Endodermal cell (in vitro differentiated cells): ENCODE data around the gene PALLD. TPM values are rescaled to one million over a fixed set of nuclear protein-coding genes. Genes with fewer than 3 reads are reported as not detected.

Experiments used
- DNase-seq: peaks from one replicate; pipeline ENCODE4 v3.0.0-alpha.2; 2017
- H3K27ac ChIP-seq: 2 replicates; pipeline ENCODE4 v1.5.1; 2013; ENCODE audit warnings: mild to moderate bottlenecking, low read depth, low read length, moderate library complexity
- H3K27me3 ChIP-seq: 2 replicates; pipeline ENCODE4 v1.6.1; 2013; ENCODE audit warnings: mild to moderate bottlenecking, low read length, moderate library complexity; ENCODE audit not compliant: insufficient read depth, control insufficient read depth, poor library complexity, severe bottlenecking
- H3K36me3 ChIP-seq: 2 replicates; pipeline ENCODE4 v1.7.0; 2013; ENCODE audit warnings: mild to moderate bottlenecking, low read length, moderate library complexity; ENCODE audit not compliant: control insufficient read depth, insufficient read depth
- H3K4me1 ChIP-seq: one replicate; pipeline ENCODE4 v1.7.0; 2013; ENCODE audit warnings: low read length; ENCODE audit not compliant: control insufficient read depth, insufficient read depth
- H3K4me3 ChIP-seq: 2 replicates; pipeline ENCODE4 v1.5.1; 2013; ENCODE audit warnings: mild to moderate bottlenecking, low read length, moderate library complexity
- H3K9ac ChIP-seq: 2 replicates; pipeline ENCODE4 v1.6.1; 2013; ENCODE audit warnings: mild to moderate bottlenecking, low read length, moderate library complexity; ENCODE audit not compliant: poor library complexity, severe bottlenecking; ENCODE audit errors: extremely low read depth
- H3K9me3 ChIP-seq: 2 replicates; pipeline ENCODE4 v1.6.1; 2013; ENCODE audit warnings: mild to moderate bottlenecking, low read length, moderate library complexity; ENCODE audit not compliant: control insufficient read depth
- H3K27ac Mint-ChIP-seq: 2 replicates; pipeline ENCODE4 v1.8.0; 2020; ENCODE audit warnings: mixed read lengths
- H3K27me3 Mint-ChIP-seq: 2 replicates; pipeline ENCODE4 v1.8.0; 2021; ENCODE audit warnings: mild to moderate bottlenecking, mixed read lengths; ENCODE audit not compliant: insufficient read depth
- H3K36me3 Mint-ChIP-seq: 2 replicates; pipeline ENCODE4 v1.8.0; 2020; ENCODE audit warnings: low read depth, mixed read lengths
- H3K4me1 Mint-ChIP-seq: 2 replicates; pipeline ENCODE4 v1.8.0; 2020; ENCODE audit warnings: mixed read lengths
- H3K4me3 Mint-ChIP-seq: 2 replicates; pipeline ENCODE4 v1.8.0; 2020; ENCODE audit warnings: mild to moderate bottlenecking, moderate library complexity, mixed read lengths
- H3K9me3 Mint-ChIP-seq: 2 replicates; pipeline ENCODE4 v1.8.0; 2020; ENCODE audit warnings: mild to moderate bottlenecking, mixed read lengths
- WGBS, 2 experiments: methylation state at CpG; one replicate each; pipeline versions ENCODE4 v1.1.5 to v1.1.7; 2013; ENCODE audit warnings: missing lambda C conversion rate in 2 of 2, mixed read lengths in 1 of 2; ENCODE audit not compliant: insufficient coverage in 1 of 2, insufficient read length in 1 of 2; 5-methylcytosine and 5-hydroxymethylcytosine counted together
- total RNA-seq, 2 donors: library from RNA; stranded (reverse); fragmentation: NEBNext Ultra II Directional in 1 of 2; extraction: Animal tissue kit (Norgen Biotek cat#: 25700) in 1 of 2; gene quantifications; 2 replicates in 1 of 2; 3 replicates in 1 of 2; pipeline ENCODE4 v1.2.1, GENCODE V29; 2021
- TF ChIP-seq, protein P1 (sequence below): fragments of 200-600 bp; sonication (generic); conservative IDR thresholded peaks from 2 replicates; pipeline ENCODE4 v1.5.0; 2021; ENCODE audit warnings: antibody characterized with exemption, mild to moderate bottlenecking

Gene PALLD
- total RNA-seq, 2 donors from 2014 or later: 51.8 to 86.7 TPM

DNA sequence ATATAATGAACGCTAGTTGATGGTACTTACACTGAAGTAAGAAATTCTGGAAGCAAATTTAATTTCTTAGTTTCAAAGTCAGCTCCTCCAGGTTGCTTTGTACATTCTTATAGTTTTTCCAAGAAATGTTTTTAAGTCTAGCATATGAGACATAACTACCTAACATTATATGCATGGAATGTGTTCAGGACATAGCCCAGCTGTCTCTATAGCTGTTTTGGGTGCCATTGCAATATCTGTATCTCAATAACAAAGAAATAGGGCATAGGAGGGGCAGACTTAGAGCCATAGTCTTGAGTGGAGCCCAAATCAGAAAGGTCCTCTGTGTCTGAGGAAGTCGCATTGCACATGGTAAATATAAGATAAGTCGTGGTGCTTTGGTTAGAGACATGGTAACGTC, 369.8 kb downstream of the PALLD start:
- Mint-ChIP-seq H3K36me3 (peaks cover 12% of the 10 kb centered on the region), H3K4me3 (no peak overlapping the region), H3K4me1 (peaks cover 6% of the 10 kb centered on the region), H3K27ac (no peak overlapping the region), H3K27me3 (no peaks in the 10 kb centered on the region), H3K9me3 (no peaks in the 10 kb centered on the region)
- Histone ChIP-seq H3K4me1 (no peaks in the 10 kb centered on the region), H3K9ac (no peak overlapping the region), H3K27me3 (no peaks in the 10 kb centered on the region), H3K9me3 (no peaks in the 10 kb centered on the region), H3K36me3 (peaks cover 54% of the 10 kb centered on the region), H3K27ac (no peak overlapping the region), H3K4me3 (no peak overlapping the region)
- 97 to 100% methylated on average over 3 to 4 of the region's 4 CpGs for WGBS, 2 experiments
- no peak for DNase-seq
- TF ChIP-seq, protein P1, sequence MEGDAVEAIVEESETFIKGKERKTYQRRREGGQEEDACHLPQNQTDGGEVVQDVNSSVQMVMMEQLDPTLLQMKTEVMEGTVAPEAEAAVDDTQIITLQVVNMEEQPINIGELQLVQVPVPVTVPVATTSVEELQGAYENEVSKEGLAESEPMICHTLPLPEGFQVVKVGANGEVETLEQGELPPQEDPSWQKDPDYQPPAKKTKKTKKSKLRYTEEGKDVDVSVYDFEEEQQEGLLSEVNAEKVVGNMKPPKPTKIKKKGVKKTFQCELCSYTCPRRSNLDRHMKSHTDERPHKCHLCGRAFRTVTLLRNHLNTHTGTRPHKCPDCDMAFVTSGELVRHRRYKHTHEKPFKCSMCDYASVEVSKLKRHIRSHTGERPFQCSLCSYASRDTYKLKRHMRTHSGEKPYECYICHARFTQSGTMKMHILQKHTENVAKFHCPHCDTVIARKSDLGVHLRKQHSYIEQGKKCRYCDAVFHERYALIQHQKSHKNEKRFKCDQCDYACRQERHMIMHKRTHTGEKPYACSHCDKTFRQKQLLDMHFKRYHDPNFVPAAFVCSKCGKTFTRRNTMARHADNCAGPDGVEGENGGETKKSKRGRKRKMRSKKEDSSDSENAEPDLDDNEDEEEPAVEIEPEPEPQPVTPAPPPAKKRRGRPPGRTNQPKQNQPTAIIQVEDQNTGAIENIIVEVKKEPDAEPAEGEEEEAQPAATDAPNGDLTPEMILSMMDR: no peak

DNA sequence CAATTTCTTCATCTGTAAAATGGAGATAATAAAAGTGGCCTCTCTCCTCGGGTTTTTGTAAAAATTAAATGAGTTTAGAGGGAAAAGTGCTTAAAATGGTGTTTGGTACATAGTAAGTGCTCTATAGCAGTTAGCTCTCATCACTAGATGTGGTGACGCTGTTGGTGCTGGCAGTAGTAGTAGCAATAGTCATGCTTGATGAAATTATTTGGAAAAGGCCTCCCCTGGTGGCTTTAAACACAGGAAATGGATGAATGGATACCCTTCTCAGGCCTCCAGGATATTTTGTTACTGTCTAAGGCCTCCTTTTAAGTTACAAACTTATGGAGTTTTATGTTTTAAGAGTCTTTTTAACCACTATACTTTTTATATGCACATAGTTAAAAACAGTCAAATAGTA, 370.3 kb downstream of the PALLD start:
- no peak for DNase-seq
- no peaks in the 10 kb centered on the region for H3K9me3 Mint-ChIP-seq
- H3K9ac ChIP-seq: no peak overlapping the region
- H3K4me1 Mint-ChIP-seq: peaks cover 6% of the 10 kb centered on the region
- 93 to 98% methylated on average over 2 of the region's 2 CpGs for WGBS, 2 experiments
- no peak overlapping the region for H3K27ac ChIP-seq
- H3K9me3 ChIP-seq: no peaks in the 10 kb centered on the region
- peaks cover 58% of the 10 kb centered on the region for H3K36me3 ChIP-seq
- no peak overlapping the region for H3K27ac Mint-ChIP-seq
- TF ChIP-seq, protein P1: no peak
- H3K4me3 Mint-ChIP-seq: no peak overlapping the region
- no peak overlapping the region for H3K4me3 ChIP-seq
- no peaks in the 10 kb centered on the region for H3K27me3 Mint-ChIP-seq
- no peaks in the 10 kb centered on the region for H3K27me3 ChIP-seq
- peaks cover 16% of the 10 kb centered on the region for H3K36me3 Mint-ChIP-seq
- H3K4me1 ChIP-seq: no peaks in the 10 kb centered on the region

DNA sequence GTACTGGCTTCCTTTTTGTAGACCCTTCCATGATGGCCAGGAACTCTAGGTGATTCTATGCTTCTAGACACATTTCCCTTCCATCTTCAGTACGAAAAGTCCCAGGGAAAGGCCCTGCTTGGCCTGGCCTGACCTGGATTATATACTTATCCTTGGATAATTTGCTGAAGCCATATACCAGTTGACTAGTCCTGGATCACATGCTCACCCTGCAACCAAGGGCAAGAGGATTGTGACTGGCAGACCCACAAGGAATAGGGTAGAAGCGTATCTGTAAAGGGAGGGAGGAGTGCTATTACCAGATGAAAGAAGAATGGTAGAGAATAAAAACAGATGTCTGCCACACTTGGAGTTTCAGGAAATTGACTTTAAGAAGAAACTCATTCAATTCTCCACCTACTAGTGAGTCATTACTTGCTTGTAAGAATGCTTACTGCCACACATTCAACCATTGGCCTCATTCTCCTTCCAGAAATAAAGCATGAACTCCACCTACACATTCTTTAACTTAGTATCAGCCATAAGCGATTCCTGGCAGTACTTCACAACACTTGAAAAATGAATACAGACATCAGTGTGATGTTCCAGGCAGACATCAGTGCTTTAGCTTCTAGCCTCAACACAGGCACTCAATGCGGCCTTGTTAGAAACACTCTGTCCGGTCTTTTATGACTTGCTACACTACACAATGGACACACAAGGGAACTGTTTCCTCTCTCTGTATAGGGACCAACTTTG, 371.4 kb downstream of the PALLD start:
- no peak overlapping the region for H3K4me3 Mint-ChIP-seq
- Histone ChIP-seq H3K4me1 (no peaks in the 10 kb centered on the region), H3K27ac (no peak overlapping the region), H3K4me3 (no peak overlapping the region), H3K27me3 (no peaks in the 10 kb centered on the region), H3K9ac (no peak overlapping the region), H3K9me3 (no peaks in the 10 kb centered on the region), H3K36me3 (peaks cover 58% of the 10 kb centered on the region)
- no peaks in the 10 kb centered on the region for H3K27me3 Mint-ChIP-seq
- DNase-seq: no peak
- TF ChIP-seq, protein P1: no peak
- WGBS, 2 experiments: 88 to 95% methylated on average over 4 to 5 of the region's 5 CpGs
- no peak overlapping the region for H3K27ac Mint-ChIP-seq
- no peaks in the 10 kb centered on the region for H3K9me3 Mint-ChIP-seq
- H3K36me3 Mint-ChIP-seq: peaks cover 6% of the 10 kb centered on the region
- peaks cover 6% of the 10 kb centered on the region for H3K4me1 Mint-ChIP-seq
